Naive thymus-derived CD8-positive, alpha-beta T cell (primary cell): ENCODE measurements around the gene ZSCAN20. TPM values are rescaled to one million over a fixed set of nuclear protein-coding genes. Genes with fewer than 3 reads are reported as not detected.
"Not testable (repeated sequence)": the region's sequence is repeated elsewhere in the genome, so short reads cannot be mapped to it uniquely, and the experiment has no call there.

Source experiments
- ATAC-seq, 2 donors: fragments of 150-1000 bp; cut with Tn5 transposase in 1 of 2; sonication (Bioruptor Pico), chemical (Tn5 transposase) in 1 of 2; 1 replicate in 1 of 2; 2 replicates in 1 of 2; pipeline ENCODE4 v1.10.0; 2021; ENCODE audit warnings: mild to moderate bottlenecking in 2 of 2, moderate library complexity in 2 of 2
- POLR2A ChIA-PET: fragments of 350-600 bp; sonication (Branson Sonifier 250); formaldehyde crosslinking; loops from one replicate; lab custom pipeline; 2021; ENCODE audit warnings: antibody characterized with exemption; lab: Charles Lee
- DNase-seq, 10 donors: peaks; one replicate each; pipeline versions ENCODE4 v3.0.0 to v3.0.0-alpha.2; 2020 to 2022
- H3K27ac Mint-ChIP-seq, 10 donors: one replicate each; pipeline ENCODE4 v1.8.0; 2020 to 2022; ENCODE audit warnings: mild to moderate bottlenecking in 10 of 10, mixed read lengths in 10 of 10, moderate library complexity in 4 of 10, inconsistent platforms in 1 of 10
- H3K27me3 Mint-ChIP-seq, 5 donors: one replicate each; pipeline ENCODE4 v1.8.0; 2021 to 2022; ENCODE audit warnings: mixed read lengths in 5 of 5
- H3K36me3 Mint-ChIP-seq, 3 donors: one replicate each; pipeline ENCODE4 v1.8.0; 2020 to 2022; ENCODE audit warnings: mixed read lengths in 3 of 3, mild to moderate bottlenecking in 2 of 3, inconsistent platforms in 1 of 3
- H3K4me1 Mint-ChIP-seq, 4 donors: one replicate each; pipeline ENCODE4 v1.8.0; 2021 to 2022; ENCODE audit warnings: mixed read lengths in 4 of 4
- H3K4me3 Mint-ChIP-seq, 10 donors: one replicate each; pipeline ENCODE4 v1.8.0; 2020 to 2022; ENCODE audit warnings: mild to moderate bottlenecking in 10 of 10, mixed read lengths in 10 of 10, moderate library complexity in 6 of 10, inconsistent platforms in 1 of 10
- H3K9me3 Mint-ChIP-seq, 9 donors: one replicate each; pipeline ENCODE4 v1.8.0; 2020 to 2022; ENCODE audit warnings: mixed read lengths in 9 of 9, mild to moderate bottlenecking in 3 of 9, inconsistent platforms in 1 of 9, moderate library complexity in 1 of 9
- polyA plus RNA-seq, 3 donors: library from polyadenylated mRNA; unstranded; fragments of 300-500 nt; fragmentation: Illumina TruSeq; gene quantifications; one replicate each; pipeline ENCODE4 v1.2.3, GENCODE V29; 2021
- total RNA-seq, 8 experiments: library from RNA in 2 of 8; stranded (reverse) in 2 of 8; gene quantifications; one replicate each; pipeline ENCODE4 v1.2.3 and lab custom pipeline; 2021 to 2026

The ZSCAN20 gene
- total and polyA plus RNA-seq, 5 experiments from 2014 or later, result 0.59 to 3.5 (median 1.2) TPM

DNA sequence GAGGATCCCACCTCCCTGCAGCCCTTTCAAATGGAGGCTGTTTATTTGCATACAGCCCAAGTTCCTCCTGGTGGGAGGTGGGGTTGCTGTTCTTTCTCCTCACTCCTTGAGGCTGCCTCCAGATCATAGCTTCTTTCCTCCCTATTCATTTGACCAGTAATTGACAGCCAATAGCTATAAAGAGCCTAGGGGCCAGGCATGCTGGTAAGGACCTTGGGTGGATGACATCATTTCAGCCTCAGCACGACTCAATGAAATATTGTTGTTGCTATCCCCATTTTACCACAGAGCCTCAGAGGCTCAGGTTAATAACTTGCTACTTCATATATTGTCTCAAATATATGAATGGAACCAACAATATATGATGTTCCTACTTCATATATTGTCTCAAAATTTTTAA lies 31.1 kb downstream of the ZSCAN20 start:
- peaks cover 0 to 18% (median 4%) of the 10 kb centered on the region in 9 donors for H3K9me3 Mint-ChIP-seq
- H3K36me3 Mint-ChIP-seq, result peaks cover 0 to 14% (median 6%) of the 10 kb centered on the region in 3 donors
- POLR2A ChIA-PET, result no interaction called here
- H3K27ac Mint-ChIP-seq, result no peak overlapping the region
- H3K4me3 Mint-ChIP-seq, result no peak overlapping the region
- no peak for DNase-seq
- no peak for ATAC-seq
- H3K27me3 Mint-ChIP-seq, result peaks cover 0 to 6% (median 0%) of the 10 kb centered on the region in 5 donors
- peaks cover 0 to 3% (median 0%) of the 10 kb centered on the region in 4 donors for H3K4me1 Mint-ChIP-seq

DNA sequence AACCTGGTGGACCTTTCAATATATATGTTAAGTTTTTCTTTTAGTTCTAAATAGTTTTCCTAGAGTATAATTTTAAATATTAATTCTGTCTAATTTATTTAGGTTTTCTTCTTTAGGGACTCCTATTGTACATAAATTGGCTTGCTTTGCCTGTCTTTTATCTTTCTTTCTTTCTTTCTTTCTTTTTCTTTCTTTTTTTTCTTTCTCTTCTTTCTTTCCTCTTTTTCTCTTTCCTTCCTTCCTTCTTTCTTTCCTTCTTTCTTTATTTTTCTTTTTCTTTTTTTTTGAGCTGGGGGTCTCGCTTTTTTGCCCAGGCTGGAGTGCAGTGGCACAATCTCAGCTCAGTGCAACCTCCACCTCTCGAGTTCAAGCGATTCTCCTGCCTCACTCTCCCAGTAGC lies 35.2 kb downstream of the ZSCAN20 start:
- Mint-ChIP-seq H3K4me1 (no peaks in the 10 kb centered on the region), H3K27ac (no peak overlapping the region), H3K9me3 (peaks cover 0 to 5% (median 0%) of the 10 kb centered on the region in 9 donors), H3K4me3 (no peak overlapping the region), H3K27me3 (peaks cover 0 to 6% (median 4%) of the 10 kb centered on the region in 5 donors), H3K36me3 (no peaks in the 10 kb centered on the region)
- no peak for DNase-seq
- ATAC-seq, result no peak
- POLR2A ChIA-PET, result no interaction called here

DNA sequence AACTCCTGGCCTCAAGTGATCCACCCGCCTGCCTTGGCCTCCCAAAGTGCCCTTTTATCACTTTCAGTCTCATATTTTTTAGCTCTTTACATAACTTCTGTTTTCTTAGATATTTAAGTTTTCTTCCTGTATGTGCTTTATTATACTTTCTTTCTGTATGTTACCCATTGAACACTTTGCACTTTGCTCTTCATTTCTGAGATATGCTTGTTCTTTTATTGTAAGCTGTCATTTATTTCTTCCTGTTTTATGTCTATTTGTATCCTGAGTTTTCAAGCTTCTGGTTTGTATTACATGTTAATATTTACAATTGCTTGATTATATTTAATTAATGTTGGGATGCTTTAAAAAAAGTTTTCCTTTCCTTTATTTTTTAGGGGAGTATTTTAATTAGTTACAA lies 35.7 kb downstream of the ZSCAN20 start:
- H3K27me3 Mint-ChIP-seq, result peaks cover 0 to 6% (median 4%) of the 10 kb centered on the region in 5 donors
- H3K27ac Mint-ChIP-seq, result no peak overlapping the region
- H3K4me1 Mint-ChIP-seq, result no peaks in the 10 kb centered on the region
- H3K4me3 Mint-ChIP-seq, result no peak overlapping the region
- peaks cover 0 to 5% (median 0%) of the 10 kb centered on the region in 9 donors for H3K9me3 Mint-ChIP-seq
- no peaks in the 10 kb centered on the region for H3K36me3 Mint-ChIP-seq
- POLR2A ChIA-PET, result no interaction called here
- DNase-seq (no peak), ATAC-seq (no peak)

DNA sequence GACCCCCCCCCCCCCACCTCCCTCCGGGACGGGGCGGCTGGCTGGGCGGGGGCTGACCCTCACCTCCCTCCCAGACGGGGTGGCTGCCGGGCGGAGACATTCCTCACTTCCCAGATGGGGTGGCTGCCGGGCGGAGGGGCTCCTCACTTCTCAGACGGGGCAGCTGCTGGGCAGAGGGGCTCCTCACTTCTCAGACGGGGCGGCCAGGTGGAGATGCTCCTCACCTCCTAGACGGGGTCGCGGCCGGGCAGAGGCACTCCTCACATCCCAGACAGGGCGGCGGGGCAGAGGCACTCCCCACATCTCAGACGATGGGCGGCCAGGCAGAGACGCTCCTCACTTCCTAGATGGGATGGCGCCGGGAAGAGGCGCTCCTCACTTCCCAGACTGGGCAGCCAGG lies 36.8 kb downstream of the ZSCAN20 start:
- POLR2A ChIA-PET, H3K4me3 Mint-ChIP-seq, ATAC-seq, DNase-seq, H3K9me3 Mint-ChIP-seq, H3K27ac Mint-ChIP-seq, H3K36me3 Mint-ChIP-seq, H3K4me1 Mint-ChIP-seq, H3K27me3 Mint-ChIP-seq: not testable (repeated sequence)

DNA sequence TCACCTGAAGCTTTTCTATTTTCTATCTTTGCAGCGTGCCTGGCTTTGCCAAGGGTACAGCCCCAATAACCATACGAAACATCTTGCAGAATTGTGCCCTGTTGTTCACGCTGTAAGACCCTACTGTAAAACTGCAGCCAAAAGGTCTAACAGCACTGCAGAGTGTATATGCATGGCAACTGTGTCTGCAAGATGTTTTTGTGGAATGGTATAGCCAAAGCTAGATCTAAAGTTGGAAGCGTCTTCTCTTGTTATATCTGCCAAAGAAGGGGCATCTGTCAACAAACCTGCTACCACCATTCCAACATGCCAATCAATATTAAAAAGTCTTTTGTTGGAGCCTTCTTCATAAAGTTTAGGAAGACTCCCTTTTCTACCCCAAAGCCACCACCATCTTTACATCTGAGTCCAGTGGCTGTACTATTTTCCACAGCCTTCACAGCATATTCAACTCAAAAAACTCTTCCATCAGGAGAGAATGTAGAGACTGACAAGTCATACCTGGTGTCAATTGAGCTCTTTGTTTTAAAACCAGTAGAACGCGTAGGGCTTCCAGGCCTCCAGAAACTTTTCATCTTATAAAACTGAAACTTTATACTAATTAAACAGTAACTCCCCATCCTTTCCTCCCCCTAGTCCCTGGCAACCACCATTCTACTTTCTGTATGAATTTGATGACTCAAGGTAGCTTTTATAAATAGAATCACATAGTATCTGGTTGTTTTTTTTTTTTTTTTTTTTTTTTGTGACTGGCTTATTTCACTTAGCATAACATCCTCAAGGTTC lies 40.0 kb downstream of the ZSCAN20 start:
- ATAC-seq (no peak), DNase-seq (no peak)
- H3K27ac Mint-ChIP-seq, result no peak overlapping the region
- POLR2A ChIA-PET, result no interaction called here
- peaks cover 0 to 5% (median 0%) of the 10 kb centered on the region in 9 donors for H3K9me3 Mint-ChIP-seq
- H3K4me3 Mint-ChIP-seq, result no peak overlapping the region
- H3K36me3 Mint-ChIP-seq, result no peaks in the 10 kb centered on the region
- H3K4me1 Mint-ChIP-seq, result no peaks in the 10 kb centered on the region
- peaks cover 5 to 13% (median 5%) of the 10 kb centered on the region in 5 donors for H3K27me3 Mint-ChIP-seq

DNA sequence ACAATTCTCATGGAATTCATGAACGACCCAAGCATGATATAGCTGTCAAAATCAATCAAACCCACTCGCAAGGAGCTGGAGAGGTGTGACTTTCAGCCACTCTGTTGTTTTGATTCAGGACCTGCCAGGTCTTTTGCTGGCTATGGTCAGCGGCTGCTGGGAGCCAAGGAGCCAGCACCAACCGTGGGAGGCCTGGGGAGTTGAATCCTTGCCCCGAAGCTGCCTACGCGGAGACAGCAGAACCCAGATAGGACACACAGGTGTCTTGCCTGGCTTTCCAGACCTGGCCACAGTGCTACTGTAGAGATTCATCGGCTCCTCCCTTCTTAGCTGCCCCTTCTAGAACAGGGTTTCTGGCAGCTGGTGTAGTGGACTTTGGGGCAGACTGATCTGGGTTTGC lies 42.7 kb downstream of the ZSCAN20 start:
- peaks cover 5 to 23% (median 16%) of the 10 kb centered on the region in 5 donors for H3K27me3 Mint-ChIP-seq
- H3K4me1 Mint-ChIP-seq, result no peaks in the 10 kb centered on the region
- DNase-seq (no peak), ATAC-seq (no peak)
- no peak overlapping the region for H3K27ac Mint-ChIP-seq
- POLR2A ChIA-PET, result no interaction called here
- no peak overlapping the region for H3K4me3 Mint-ChIP-seq
- no peaks in the 10 kb centered on the region for H3K36me3 Mint-ChIP-seq
- peaks cover 0 to 1% (median 0%) of the 10 kb centered on the region in 9 donors for H3K9me3 Mint-ChIP-seq

DNA sequence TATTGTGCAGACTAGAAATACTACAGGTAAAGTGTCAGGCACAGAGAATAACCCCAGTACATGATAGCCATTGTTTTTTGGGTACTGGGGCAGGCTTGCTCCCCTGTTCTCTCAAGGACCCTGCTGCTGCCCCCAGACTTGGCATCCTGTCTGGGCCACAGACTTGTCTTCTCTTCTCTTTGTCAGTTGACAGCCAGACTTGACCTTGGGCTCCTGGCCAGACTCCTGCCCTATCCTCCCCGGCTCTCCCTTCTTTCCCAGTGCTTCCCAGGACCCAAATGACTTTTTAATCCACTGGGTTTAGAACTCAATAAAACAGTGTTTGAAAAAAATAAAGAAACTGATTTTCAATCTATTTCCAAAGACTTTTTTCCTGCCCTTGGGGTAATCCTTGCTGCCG lies 43.2 kb downstream of the ZSCAN20 start:
- no peak for DNase-seq
- ATAC-seq, result no peak
- POLR2A ChIA-PET, result no interaction called here
- Mint-ChIP-seq H3K9me3 (peaks cover 0 to 1% (median 0%) of the 10 kb centered on the region in 9 donors), H3K27ac (no peak overlapping the region), H3K4me1 (no peaks in the 10 kb centered on the region), H3K4me3 (no peak overlapping the region), H3K36me3 (no peaks in the 10 kb centered on the region), H3K27me3 (peaks cover 3 to 25% (median 16%) of the 10 kb centered on the region in 5 donors)

DNA sequence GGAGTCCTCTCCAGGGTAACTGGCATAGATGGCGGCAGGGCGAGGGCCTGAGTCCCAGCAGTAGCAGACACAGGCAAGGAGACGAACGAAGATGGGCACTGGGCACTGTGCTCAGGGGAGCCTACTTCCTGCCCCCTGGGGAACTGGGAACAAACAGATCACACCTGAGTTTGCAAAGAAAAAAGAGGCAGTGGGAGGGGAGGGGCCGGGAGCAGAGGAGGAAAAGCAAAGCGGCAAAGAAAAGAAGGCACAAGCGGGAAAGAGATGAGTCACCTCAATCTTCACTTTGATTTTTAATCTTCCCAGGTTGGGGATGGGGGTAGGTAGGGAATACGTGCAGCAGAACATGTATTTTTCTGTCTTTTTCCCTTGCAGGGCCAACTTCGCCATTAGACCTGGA lies 44.0 kb downstream of the ZSCAN20 start:
- DNase-seq, result no peak
- no peaks in the 10 kb centered on the region for H3K36me3 Mint-ChIP-seq
- peaks cover 0 to 1% (median 0%) of the 10 kb centered on the region in 9 donors for H3K9me3 Mint-ChIP-seq
- no peak for ATAC-seq
- no peak overlapping the region for H3K4me3 Mint-ChIP-seq
- POLR2A ChIA-PET, result no interaction called here
- H3K4me1 Mint-ChIP-seq, result no peaks in the 10 kb centered on the region
- H3K27me3 Mint-ChIP-seq, result peaks cover 1 to 24% (median 16%) of the 10 kb centered on the region in 5 donors
- H3K27ac Mint-ChIP-seq, result no peak overlapping the region

DNA sequence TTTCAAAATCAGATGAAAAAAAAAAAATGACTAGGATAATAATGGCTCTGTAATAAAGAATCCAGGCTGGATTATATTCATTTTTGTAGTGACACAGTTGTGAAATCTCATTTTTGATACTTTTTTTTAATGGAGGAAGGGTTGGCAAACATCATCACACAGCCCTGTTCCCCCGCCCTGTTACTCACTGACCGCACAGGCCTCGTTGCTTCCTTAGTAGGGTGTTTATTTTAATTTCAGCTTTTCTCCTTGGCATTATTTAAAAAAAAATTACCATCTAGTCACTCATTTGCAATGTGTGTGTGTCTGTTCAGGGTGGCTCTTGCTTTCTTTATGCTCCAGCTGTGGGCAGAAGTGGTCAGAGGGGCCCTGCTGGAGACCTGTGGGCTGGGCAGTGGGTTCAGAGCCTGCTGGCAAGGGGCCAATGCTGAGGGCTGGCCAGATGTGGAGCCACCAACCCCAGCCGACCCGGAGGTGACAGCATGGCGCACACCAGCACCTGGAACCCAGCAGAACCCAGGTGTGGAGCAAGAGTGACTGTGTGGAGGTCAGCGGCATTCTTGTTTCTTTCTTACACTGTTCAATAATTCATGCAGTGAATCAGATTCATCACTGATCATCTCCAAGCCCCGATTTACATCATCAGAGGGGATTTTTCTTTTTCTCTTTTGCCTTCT lies 44.6 kb downstream of the ZSCAN20 start:
- Mint-ChIP-seq H3K27me3 (peaks cover 1 to 26% (median 16%) of the 10 kb centered on the region in 5 donors), H3K27ac (no peak overlapping the region), H3K36me3 (no peaks in the 10 kb centered on the region), H3K4me1 (no peaks in the 10 kb centered on the region), H3K4me3 (no peak overlapping the region), H3K9me3 (peaks cover 0 to 1% (median 0%) of the 10 kb centered on the region in 9 donors)
- DNase-seq, result no peak
- POLR2A ChIA-PET, result no interaction called here
- ATAC-seq, result no peak

DNA sequence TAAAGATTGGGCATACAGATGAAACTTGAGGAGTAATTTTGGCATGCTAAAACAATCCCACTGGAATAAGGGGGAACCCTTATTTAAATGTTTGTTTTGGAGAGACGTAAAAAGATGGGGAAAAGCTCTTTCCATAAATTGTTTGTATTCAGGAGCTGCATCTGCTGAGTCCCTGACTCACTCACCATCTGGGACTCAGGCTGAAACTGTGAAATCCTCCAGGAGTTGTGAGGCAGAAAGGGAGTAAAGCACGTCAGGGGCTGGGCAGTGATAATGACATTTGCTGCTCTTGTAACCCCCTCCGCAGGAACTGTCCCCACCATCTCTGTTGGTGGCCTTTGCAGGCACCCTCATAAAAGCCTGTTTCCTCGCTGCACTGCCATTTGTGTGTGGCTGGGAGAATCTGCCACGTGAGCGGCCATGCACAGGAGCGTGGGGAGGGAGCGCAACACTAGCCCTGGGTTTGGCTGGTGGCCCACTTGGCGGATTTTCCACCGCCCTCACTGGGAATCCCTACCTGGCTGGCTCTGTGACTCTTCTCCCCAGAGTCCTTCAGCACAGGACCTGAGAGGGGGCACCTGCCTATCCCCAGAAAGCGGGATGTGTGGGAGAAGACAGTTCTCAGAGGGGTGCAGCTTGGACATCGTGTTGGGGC lies 45.3 kb downstream of the ZSCAN20 start:
- ATAC-seq, result no peak
- no peaks in the 10 kb centered on the region for H3K4me1 Mint-ChIP-seq
- H3K9me3 Mint-ChIP-seq, result no peaks in the 10 kb centered on the region
- no peak for DNase-seq
- POLR2A ChIA-PET, result no interaction called here
- no peak overlapping the region for H3K4me3 Mint-ChIP-seq
- H3K27ac Mint-ChIP-seq, result no peak overlapping the region
- H3K27me3 Mint-ChIP-seq, result peaks cover 2 to 33% (median 23%) of the 10 kb centered on the region in 5 donors
- H3K36me3 Mint-ChIP-seq, result no peaks in the 10 kb centered on the region

DNA sequence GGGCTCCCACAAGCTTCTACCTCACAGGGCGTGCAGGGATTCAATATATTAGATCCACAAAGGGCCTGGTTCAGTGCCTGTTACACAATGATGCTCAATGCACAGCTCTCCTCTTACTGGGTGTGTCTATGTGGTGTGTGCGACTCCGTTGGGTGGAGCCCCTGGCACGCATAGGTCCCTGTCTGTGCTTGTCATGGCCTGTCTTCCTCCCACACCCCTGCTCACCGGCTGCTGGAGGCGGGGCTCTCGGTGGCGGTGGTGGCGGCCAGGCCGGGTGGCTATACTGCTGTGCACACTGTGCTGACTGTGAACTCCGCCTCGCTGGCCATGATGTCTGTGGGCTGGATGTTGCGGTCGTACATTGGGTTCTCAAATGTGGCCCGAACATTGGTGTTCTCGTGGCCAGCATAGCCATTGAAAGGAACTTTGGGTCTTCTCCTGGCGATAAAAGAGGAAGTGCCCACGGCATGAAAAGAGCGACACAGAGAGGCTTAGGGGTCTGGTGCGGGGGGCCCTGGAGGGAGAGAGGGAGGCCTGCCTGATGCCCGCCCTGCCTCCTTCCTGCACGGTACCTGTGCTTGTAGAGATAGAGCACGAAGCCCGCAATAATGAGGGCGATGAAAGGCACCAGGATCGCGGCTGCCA lies 46.9 kb downstream of the ZSCAN20 start:
- ATAC-seq (no peak), DNase-seq (no peak)
- no peak overlapping the region for H3K27ac Mint-ChIP-seq
- no peak overlapping the region for H3K4me3 Mint-ChIP-seq
- no peaks in the 10 kb centered on the region for H3K36me3 Mint-ChIP-seq
- H3K9me3 Mint-ChIP-seq, result no peaks in the 10 kb centered on the region
- POLR2A ChIA-PET, result no interaction called here
- no peaks in the 10 kb centered on the region for H3K4me1 Mint-ChIP-seq
- H3K27me3 Mint-ChIP-seq, result peaks cover 9 to 49% (median 30%) of the 10 kb centered on the region in 5 donors

DNA sequence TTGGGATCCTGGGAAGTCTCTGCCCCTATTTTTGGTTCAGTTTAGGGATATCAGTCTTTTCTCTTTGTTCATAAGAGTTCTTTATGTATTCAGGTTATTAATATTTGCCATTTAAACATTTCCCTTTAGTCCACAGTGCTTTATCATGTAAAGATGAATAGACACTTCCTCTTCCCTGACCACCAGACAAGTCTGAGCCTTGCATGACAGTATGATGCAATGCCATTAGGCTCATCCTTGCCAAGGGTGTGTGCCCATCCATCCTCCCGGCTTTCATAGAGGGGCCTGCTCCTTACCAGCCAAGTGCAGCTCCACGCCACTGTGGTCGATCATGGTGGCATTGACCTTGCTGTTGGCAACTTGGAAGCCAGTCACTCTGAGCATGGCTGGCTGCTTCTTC lies 52.1 kb downstream of the ZSCAN20 start:
- DNase-seq (no peak), ATAC-seq (no peak)
- Mint-ChIP-seq H3K27me3 (peaks cover 12 to 48% (median 33%) of the 10 kb centered on the region in 5 donors), H3K4me1 (no peaks in the 10 kb centered on the region), H3K4me3 (no peak overlapping the region), H3K36me3 (no peaks in the 10 kb centered on the region), H3K9me3 (no peaks in the 10 kb centered on the region), H3K27ac (no peak overlapping the region)
- POLR2A ChIA-PET, result no interaction called here
